MG63 (cell line): ENCODE results near the gene ZFP36. TPM values are rescaled to one million over a fixed set of nuclear protein-coding genes. Genes with fewer than 3 reads are reported as not detected.
"Not testable (repeated sequence)": the region's sequence is repeated elsewhere in the genome, so short reads cannot be mapped to it uniquely, and the experiment has no call there.

Experiments
- DNase-seq: peaks from one replicate; pipeline ENCODE4 v3.0.0-alpha.2; 2020
- H3K27me3 ChIP-seq: fragments of 250-450 bp; sonication (Bioruptor Pico); 2 replicates; pipeline ENCODE4 v1.5.1; 2020; ENCODE audit warnings: mild to moderate bottlenecking, moderate library complexity
- H3K36me3 ChIP-seq: fragments of 250-450 bp; sonication (Bioruptor Pico); 2 replicates; pipeline ENCODE4 v1.5.1; 2020; ENCODE audit warnings: mild to moderate bottlenecking, moderate library complexity
- H3K4me3 ChIP-seq: fragments of 250-450 bp; sonication (Bioruptor Pico); 2 replicates; pipeline ENCODE4 v1.5.1; 2020; ENCODE audit warnings: mild to moderate bottlenecking, moderate library complexity
- H3K9me3 ChIP-seq: fragments of 250-450 bp; sonication (Bioruptor Pico); 2 replicates; pipeline ENCODE4 v1.5.1; 2020; ENCODE audit warnings: mild to moderate bottlenecking, moderate library complexity
- total RNA-seq: library from RNA; depleted of rRNA; stranded (reverse); fragments of >200 nt; shearing (Covaris generic); gene quantifications from 2 replicates; pipeline ENCODE4 v1.2.3, GENCODE V29; 2014; ENCODE audit warnings: low replicate concordance; rRNA removed

The ZFP36 gene, protein sequence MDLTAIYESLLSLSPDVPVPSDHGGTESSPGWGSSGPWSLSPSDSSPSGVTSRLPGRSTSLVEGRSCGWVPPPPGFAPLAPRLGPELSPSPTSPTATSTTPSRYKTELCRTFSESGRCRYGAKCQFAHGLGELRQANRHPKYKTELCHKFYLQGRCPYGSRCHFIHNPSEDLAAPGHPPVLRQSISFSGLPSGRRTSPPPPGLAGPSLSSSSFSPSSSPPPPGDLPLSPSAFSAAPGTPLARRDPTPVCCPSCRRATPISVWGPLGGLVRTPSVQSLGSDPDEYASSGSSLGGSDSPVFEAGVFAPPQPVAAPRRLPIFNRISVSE
- total RNA-seq: 0.66 and 1.4 TPM in 2 replicates

DNA sequence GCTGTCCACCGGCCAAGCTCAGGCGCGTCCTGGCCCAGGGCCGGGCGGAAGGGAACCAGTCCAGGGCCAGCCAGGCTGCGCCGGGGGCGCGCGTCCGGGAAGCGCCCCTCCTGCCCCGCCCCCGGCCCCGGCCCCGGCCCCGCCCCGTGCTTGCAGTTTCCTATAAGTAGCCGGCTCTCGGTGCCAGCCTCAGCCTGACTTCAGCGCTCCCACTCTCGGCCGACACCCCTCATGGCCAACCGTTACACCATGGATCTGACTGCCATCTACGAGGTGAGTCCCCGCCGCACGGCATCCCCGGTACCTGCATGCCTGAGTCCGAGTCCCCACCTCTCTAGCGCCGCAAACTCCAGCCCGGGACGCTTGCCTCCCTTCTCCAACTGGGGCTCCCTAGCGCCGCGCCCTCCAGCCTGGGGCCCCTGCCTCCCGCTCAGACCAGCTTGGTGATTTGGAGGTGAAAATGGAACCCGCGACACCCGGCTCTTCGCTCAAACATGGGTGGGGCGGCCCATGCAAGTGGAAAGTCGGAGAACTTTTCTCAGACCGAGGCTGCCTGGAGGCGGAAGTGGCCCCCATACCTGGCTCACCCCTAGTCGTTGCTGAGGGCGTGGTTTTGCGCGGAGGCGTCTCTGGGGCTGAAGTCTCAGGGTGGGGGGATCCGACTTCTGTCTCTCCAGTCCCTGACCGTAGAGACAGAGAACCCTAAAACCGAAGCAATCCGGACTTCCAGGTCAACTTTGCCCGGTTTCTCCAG lies at the start of gene ZFP36:
TSS of gene ZFP36 (plus strand) at position 192 of the 754 bp plus-strand sequence. CDS start at position 250, 58 bp downstream.
- Histone ChIP-seq H3K4me3 (peak within 1 kb of the TSS; percentile 88), H3K27me3 (no peaks in the 10 kb centered on the region), H3K36me3 (peaks cover 21% of the 10 kb centered on the region), H3K9me3 (no peaks in the 10 kb centered on the region)
- DNase-seq: peak; percentile 85

DNA sequence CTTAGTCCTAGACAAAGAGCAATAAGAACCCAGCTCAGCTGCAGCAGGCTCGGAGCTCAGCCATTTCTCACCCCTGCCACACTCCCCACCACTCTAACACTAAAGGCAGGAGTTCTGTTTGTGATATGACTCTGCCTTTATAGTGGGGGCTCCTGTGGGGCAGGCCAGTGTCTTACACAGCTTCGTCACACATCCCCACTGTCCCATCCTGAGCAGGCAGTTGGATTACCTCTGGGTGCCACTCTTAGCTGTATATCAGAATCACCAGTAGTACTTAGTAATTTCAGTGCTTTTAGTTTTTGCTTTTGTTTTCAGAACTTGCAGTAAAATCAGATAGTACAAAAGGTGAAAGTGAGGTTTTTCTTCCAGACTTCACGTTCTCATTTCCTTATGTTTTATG lies 47.6 kb upstream of the ZFP36 start:
- DNase-seq: no peak
- Histone ChIP-seq H3K9me3 (no peaks in the 10 kb centered on the region), H3K36me3 (peaks cover 95% of the 10 kb centered on the region), H3K27me3 (no peaks in the 10 kb centered on the region), H3K4me3 (no peak overlapping the region)

DNA sequence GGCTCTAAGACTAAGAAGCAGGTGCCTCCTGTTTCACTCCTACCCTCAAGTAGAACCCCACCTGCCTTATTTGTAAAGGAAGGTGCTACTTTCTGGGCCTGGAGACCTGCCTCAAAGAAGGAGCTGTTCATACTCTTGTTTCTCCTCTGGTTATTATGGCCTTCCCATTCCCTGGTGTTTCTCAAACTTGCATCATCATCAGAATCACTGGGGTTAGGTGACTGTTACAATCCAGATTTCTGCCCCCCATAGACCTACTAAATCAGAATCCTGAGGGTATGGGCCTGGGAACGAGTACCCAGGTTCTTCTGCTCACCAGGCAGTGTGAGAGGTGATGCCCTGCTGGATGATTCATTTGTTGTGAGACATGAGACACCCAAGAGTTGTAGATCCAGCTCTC lies 46.0 kb upstream of the ZFP36 start:
- Histone ChIP-seq H3K27me3 (no peaks in the 10 kb centered on the region), H3K9me3 (no peaks in the 10 kb centered on the region), H3K4me3 (no peak overlapping the region), H3K36me3 (peaks cover 89% of the 10 kb centered on the region)
- no peak for DNase-seq

DNA sequence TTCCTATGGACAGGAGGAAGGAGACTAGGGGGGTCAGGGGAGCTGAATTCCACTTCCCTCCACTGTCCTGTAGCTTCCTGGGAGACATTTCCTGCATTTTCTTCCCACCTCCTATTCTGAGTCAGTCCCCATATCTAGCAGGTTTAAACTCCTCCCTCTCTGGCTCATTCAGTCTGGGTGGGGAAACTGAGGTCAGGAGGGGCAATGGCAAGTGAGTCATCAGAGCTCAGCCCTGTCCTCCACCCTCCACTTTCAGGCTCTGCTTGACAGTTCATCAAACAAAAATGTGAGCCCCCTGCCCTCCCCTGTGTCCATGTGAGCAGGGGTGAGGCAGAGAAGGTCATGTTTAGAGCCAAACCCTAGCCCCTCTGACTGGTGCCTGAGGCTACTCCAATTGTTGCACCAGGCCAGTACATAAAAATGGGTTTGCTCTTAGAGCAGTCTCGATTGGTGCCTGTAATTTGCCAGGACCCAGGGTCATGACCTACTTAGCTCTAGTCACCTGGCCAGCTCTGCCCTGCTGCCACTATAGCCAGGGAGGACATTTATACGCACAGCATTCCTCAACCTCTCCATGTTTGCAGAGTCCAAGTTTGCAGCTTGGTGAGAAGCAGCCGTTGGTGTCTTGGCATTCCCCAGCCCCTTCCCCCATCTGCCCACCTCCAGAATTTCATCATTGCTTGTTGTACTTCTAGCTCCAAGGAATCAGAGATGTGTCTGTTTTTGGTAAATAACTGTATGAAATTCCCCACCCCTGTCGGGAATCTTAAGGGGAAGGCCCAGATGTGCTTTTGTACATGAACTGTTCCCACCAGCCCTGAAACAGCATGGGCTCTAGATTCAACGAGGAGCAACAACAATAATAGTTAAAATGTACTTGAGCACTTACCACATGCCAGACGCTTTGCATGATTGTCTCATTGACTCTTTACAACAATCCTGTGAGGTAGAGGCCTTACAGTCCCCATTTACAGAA lies 43.7 kb upstream of the ZFP36 start:
- Histone ChIP-seq H3K27me3 (no peaks in the 10 kb centered on the region), H3K36me3 (peaks cover 85% of the 10 kb centered on the region), H3K9me3 (no peaks in the 10 kb centered on the region), H3K4me3 (no peak overlapping the region)
- peak; percentile 44 for DNase-seq

DNA sequence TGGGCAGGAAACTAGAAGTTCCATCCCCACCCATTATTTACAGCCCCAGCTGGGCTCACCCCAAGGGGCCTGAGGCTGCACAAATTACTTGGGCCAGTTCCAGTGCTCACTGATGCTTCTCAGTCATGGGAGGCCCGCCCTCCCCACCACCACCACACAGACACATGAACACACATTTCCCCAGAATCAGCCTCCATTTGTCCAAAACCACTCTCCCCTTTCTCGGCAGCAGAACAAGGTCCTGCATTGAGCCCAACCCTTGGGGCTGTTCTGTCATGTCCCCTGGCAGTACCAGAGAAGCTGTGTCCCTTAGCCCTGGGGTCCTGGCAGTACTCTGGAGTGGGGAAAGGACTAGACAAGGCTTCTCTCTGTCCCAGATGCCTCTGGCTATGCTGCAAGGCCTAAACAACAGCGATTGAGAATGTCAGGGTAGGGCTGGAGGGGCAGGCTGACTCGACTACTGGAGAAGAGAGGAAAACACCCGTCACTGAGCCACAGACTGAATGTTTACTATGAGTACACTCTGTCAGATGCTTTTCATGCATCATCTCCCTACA lies 42.7 kb upstream of the ZFP36 start:
- H3K27me3 ChIP-seq: no peaks in the 10 kb centered on the region
- no peak for DNase-seq
- no peaks in the 10 kb centered on the region for H3K9me3 ChIP-seq
- no peak overlapping the region for H3K4me3 ChIP-seq
- H3K36me3 ChIP-seq: peaks cover 81% of the 10 kb centered on the region

DNA sequence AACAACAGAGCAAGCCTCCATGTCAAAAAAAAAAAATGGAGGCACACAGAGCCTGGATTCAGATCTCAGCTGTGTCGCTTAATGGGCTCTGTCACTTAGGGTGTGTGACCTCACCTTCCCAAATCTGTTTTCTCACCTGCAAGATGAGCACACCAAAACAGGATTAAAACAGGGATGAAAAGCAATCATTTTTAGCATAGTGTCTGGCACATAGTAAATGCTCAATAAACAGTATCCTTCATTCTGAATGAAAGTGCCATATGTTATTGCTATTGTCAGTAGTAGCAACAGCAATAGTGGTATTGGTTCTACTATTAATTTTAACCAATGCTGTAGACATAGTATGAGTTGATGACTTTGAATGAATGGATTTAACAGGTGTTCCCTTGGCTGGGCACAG lies 41.1 kb upstream of the ZFP36 start:
- DNase-seq: no peak
- H3K4me3 ChIP-seq: no peak overlapping the region
- no peaks in the 10 kb centered on the region for H3K9me3 ChIP-seq
- peaks cover 81% of the 10 kb centered on the region for H3K36me3 ChIP-seq
- no peaks in the 10 kb centered on the region for H3K27me3 ChIP-seq

DNA sequence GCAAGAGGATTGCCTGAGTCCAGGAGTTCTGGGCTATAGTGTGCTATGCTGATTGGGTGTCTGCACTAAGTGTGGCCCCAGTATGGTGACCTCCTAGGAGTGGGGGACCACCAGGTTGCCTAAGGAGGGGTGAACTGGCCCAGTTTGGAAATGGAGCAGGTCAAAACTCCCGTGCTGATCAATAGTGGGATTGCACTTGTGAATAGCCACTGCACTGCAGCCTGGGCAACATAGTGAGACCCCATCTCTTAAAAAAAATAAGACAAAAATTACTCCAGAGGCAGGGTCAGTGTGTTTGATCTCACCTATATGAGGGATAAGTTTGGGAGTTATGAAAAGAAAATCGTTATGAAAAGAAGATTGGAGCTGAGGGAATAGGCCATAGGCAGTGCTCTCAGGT lies 37.4 kb upstream of the ZFP36 start:
- no peak for DNase-seq
- Histone ChIP-seq H3K36me3 (peaks cover 76% of the 10 kb centered on the region), H3K27me3 (no peaks in the 10 kb centered on the region), H3K4me3 (no peak overlapping the region), H3K9me3 (no peaks in the 10 kb centered on the region)

DNA sequence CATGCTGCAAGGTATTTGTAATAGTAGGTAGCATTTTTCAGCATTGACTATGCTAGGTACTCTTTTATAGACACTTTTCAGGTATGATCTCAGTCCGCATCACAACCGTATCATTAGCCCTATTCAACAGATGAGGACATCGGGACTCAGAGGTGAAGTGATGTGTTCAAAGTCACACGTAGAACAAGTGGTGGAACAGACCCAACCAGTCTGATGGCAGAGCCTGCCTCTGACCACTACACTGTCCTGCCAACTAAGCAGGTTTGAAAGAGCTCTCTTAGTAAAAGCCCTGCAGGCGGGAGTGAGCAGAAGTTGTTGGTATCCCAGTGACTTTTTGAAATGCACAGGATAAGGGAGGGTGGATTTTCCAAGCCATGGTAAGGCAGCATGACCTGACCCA lies 35.9 kb upstream of the ZFP36 start:
- no peak for DNase-seq

DNA sequence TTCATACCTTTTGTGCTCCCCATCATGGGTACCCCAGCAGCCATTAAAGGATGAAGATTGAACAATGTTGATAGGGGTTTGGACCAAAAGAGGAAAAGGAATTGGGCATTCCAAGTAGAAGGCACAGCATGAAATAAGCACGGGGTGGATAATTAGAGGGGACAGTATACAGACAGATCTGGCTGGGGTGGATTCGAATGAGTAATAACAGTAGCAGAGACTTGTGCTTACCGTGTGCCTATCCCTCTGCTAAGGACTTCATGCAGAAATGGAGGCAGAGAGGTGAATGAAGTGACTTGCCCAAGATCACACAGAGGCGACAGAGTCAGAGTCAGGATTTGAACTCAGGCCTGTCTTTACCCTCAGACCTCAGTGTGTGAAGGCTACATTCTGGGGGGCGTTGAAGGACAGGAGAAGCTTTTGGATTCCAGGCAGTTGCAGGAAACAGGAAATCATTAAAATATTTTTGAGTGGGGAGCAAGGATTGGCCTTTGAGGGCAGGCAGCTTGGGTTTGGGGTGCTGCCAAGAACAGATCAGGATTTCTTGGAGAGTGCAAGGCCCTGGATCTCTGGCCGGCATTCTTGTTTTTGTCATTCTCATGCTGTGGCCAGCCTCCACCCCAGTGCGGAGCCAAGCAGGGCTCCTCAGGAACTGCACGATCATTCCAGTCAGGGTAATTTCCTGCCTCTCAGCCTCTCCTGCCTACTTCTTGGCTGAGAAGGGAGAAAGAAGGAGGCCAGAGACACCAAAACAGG lies 34.4 kb upstream of the ZFP36 start:
- H3K36me3 ChIP-seq: peaks cover 82% of the 10 kb centered on the region
- no peaks in the 10 kb centered on the region for H3K9me3 ChIP-seq
- H3K4me3 ChIP-seq: no peak overlapping the region
- DNase-seq: peak; percentile 98
- no peaks in the 10 kb centered on the region for H3K27me3 ChIP-seq

More for the DNA sequence above, 35.9 kb upstream of the ZFP36 start:
- H3K27me3 ChIP-seq: no peaks in the 10 kb centered on the region
- no peaks in the 10 kb centered on the region for H3K9me3 ChIP-seq
- H3K4me3 ChIP-seq: no peak overlapping the region
- H3K36me3 ChIP-seq: peaks cover 82% of the 10 kb centered on the region

DNA sequence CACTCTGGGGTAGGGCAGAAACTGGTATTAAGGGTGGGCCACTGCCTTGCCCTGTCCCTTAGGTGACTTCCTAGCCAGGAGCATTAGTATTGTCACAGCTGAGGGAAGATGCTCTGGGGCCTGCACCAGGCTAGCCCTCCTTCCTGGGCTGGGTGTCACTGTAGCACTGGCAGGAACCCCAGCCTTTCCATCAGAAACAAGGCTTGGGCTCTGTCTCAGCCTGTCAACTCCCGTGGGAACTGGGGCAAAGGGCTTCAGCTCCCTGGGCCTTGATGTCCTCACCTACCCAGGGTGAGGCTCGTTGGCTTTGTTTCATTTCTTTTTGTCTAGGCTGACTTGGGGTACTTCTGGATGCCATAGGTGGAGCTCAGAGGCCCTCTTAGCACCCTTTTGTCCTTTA lies 33.7 kb upstream of the ZFP36 start:
- H3K36me3 ChIP-seq: peaks cover 86% of the 10 kb centered on the region
- DNase-seq: no peak

DNA sequence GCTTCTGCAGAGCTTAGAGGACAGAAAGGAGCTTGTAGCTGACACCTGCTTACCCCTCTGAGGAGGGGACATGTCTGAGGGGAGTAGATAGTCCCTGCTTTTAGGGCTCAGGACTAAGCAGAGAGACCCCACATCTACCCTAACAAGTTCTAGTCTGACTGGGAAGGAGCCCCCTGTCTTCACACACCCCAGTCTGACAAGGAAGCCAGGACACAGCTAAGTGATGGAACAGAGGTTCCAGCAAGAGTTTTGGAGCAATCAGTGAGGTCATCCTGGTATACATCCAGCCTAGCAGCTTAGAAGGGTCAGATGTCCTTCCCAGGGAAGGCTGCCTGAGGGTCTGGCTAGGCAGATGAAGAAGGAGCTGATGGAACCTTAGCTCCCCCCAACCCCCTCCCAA lies 30.7 kb upstream of the ZFP36 start:
- DNase-seq: no peak
- peaks cover 89% of the 10 kb centered on the region for H3K36me3 ChIP-seq

More for the DNA sequence above, 33.7 kb upstream of the ZFP36 start:
- no peaks in the 10 kb centered on the region for H3K9me3 ChIP-seq
- H3K27me3 ChIP-seq: no peaks in the 10 kb centered on the region
- no peak overlapping the region for H3K4me3 ChIP-seq

DNA sequence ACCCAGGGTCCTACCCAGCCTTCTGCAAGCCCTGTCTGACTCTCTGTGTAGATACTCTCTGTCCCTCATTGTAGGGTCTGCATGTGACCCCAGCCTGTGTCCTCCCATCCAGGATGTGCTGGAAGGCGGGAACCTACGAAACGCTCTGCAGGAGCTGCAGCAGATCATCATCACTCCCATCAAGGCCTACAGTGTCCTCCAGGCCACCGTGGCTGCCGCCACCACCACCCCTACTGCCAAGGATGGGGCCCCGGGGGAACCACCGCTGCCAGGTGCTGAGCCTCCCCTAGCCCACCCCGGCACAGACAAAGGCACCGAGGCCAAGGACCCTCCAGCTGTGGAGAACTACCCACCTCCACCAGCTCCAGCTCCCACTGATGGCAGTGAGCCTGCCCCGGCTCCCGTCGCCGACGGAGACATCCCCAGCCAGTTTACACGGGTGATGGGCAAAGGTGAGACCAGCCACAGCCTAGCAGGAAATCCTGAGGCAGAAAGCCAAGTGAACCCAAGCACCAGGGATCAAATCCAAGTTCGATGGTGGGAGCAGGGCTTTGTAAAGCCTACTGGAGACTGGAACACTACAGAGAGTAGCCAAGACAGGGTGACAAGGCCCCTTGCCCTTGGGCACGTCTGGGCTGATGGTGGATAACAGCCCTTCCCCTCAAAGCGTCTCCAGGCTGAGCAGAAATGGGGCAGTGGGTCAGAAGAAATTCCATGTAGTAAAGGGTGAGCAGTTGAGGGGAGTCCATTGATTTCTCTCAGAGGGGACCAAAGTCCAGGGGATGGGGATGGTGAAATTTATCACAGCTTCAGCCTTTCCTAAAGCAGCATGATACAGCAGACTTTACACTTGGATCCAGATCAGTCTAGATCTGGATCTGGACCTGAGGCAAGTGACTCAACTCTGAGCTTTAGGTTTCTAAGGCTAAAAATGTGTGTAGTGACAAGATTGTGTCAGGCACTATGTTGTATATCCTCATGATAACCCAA lies 29.0 kb upstream of the ZFP36 start:
- H3K27me3 ChIP-seq: no peaks in the 10 kb centered on the region
- no peak for DNase-seq
- H3K9me3 ChIP-seq: no peaks in the 10 kb centered on the region
- peaks cover 88% of the 10 kb centered on the region for H3K36me3 ChIP-seq
- H3K4me3 ChIP-seq: no peak overlapping the region

More for the DNA sequence above, 30.7 kb upstream of the ZFP36 start:
- Histone ChIP-seq H3K4me3 (no peak overlapping the region), H3K9me3 (no peaks in the 10 kb centered on the region), H3K27me3 (no peaks in the 10 kb centered on the region)

DNA sequence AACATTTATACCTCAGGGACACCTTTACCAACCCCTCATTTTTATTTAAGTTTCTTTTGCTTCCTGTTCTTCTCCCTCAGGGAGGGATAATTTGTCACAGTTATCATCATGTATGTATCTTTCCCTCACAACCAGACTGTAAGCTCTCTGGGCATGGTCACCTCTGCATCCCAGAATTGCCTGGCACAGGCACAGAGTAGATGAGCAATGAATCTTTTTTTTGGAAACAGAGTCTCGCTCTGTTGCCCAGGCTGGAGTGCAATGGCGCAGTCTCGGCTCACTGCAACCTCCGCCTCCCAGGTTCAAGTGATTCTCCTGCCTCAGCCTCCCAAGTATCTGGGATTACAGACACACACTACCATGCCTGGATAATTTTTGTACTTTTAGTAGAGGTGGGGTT lies 27.3 kb upstream of the ZFP36 start:
- not testable (repeated sequence) for DNase-seq, H3K9me3 ChIP-seq, H3K4me3 ChIP-seq, H3K27me3 ChIP-seq
- peaks cover 82% of the 10 kb centered on the region for H3K36me3 ChIP-seq

DNA sequence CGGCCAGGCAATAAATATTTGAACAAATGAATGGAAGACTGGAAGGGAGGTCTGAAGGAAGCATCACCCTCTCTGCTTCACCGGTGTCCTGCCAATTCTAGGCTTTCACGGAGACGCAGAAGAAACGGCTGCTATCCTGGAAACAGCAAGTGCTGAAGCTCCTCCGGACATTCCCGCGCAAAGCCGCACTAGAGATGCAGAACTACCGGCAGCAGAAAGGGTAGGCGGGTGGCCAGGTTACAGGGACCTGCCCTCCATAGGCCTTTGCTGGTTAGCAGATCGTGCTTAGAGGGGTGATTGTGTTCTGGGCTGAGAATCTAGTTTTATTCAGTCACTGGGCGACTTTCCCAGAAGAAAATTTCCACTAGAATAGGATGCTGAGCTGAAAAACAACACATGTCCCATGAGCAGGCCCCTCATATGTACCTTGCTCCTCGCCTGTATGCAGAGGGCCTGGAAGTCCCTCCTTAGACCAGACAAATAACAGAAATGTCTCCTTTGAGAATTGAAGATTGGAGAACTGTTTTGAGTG lies 26.7 kb upstream of the ZFP36 start:
- no peaks in the 10 kb centered on the region for H3K9me3 ChIP-seq
- DNase-seq: no peak
- H3K27me3 ChIP-seq: no peaks in the 10 kb centered on the region
- peaks cover 80% of the 10 kb centered on the region for H3K36me3 ChIP-seq
- no peak overlapping the region for H3K4me3 ChIP-seq
